H1 (cell line): ENCODE measurements around the gene OR8B12. TPM values are rescaled to one million over a fixed set of nuclear protein-coding genes. Genes with fewer than 3 reads are reported as not detected.

Experiments
- polyA plus RNA-seq, 7 experiments: library from polyadenylated mRNA; depleted of rRNA in 3 of 7; stranded (reverse) in 5 of 7; unstranded in 2 of 7; fragments of >200 nt in 5 of 7; fragments of 200-250 nt in 2 of 7; gene quantifications; 1 replicate in 5 of 7; 2 replicates in 1 of 7; 4 replicates in 1 of 7; pipeline versions ENCODE4 v1.2.1 to v1.2.3, GENCODE V29; 2011 to 2013; ENCODE audit warnings: missing spikeins in 2 of 7, mixed read lengths in 2 of 7
- small RNA-seq: library from polyadenylated mRNA; stranded (forward); fragments of <200 nt; extraction: miRNeasy Mini kit (QIAGEN cat#:217004); gene quantifications from one replicate; pipeline ENCODE3, GENCODE V24; 2013; ENCODE audit not compliant: insufficient read depth
- total RNA-seq: library from RNA; stranded (reverse); fragmentation: NEBNext Ultra II Directional; extraction: Animal tissue kit (Norgen Biotek cat#: 25700); gene quantifications from 2 replicates; pipeline ENCODE4 v1.2.1, GENCODE V29; 2021

Gene OR8B12
- total and polyA plus RNA-seq, 2 of the 8 experiments (the other 6 are each of a cell fraction or from before 2014, with no cell fraction given): not detected

Small RNA genes within 50 kb of the gene (small RNA-seq; reads per million reads assigned to genes)
- not detected for gene OR8A3P

Other genes starting within 250 kb of the OR8B12 start
- not detected in 2 replicates for gene OR8D1, start 229.7 kb downstream of the OR8B12 start, total RNA-seq
- not detected in 2 replicates for gene OR8D1, start 229.7 kb downstream of the OR8B12 start, polyA plus RNA-seq (2011; rRNA removed)
- not detected in 2 replicates for gene OR8D2, start 223.5 kb downstream of the OR8B12 start, total RNA-seq
- not detected in 2 replicates for gene OR8D2, start 223.5 kb downstream of the OR8B12 start, polyA plus RNA-seq (2011; rRNA removed)
- gene OR8B2, start 159.2 kb downstream of the OR8B12 start, total RNA-seq: not detected in 2 replicates
- gene OR8B2, start 159.2 kb downstream of the OR8B12 start, polyA plus RNA-seq (2011; rRNA removed): not detected in 2 replicates
- gene OR8B3, start 144.6 kb downstream of the OR8B12 start, total RNA-seq: not detected in 2 replicates
- not detected in 2 replicates for gene OR8B3, start 144.6 kb downstream of the OR8B12 start, polyA plus RNA-seq (2011; rRNA removed)
- gene OR8B4, start 118.8 kb downstream of the OR8B12 start, total RNA-seq: not detected in 2 replicates
- gene OR8B4, start 118.8 kb downstream of the OR8B12 start, polyA plus RNA-seq (2011; rRNA removed): not detected in 2 replicates
- gene OR8B8, start 98.0 kb downstream of the OR8B12 start, total RNA-seq: not detected in 2 replicates
- gene OR8B8, start 98.0 kb downstream of the OR8B12 start, polyA plus RNA-seq (2011; rRNA removed): not detected in 2 replicates
- gene OR8A1, start 26.3 kb upstream of the OR8B12 start, total RNA-seq: not detected in 2 replicates
- not detected in 2 replicates for gene OR8A1, start 26.3 kb upstream of the OR8B12 start, polyA plus RNA-seq (2011; rRNA removed)
- not detected in 2 replicates for gene PANX3, start 67.8 kb upstream of the OR8B12 start, total RNA-seq
- not detected in 2 replicates for gene PANX3, start 67.8 kb upstream of the OR8B12 start, polyA plus RNA-seq (2011; rRNA removed)
- gene TBRG1, start 79.2 kb upstream of the OR8B12 start, total RNA-seq: 22.7 and 26.7 TPM in 2 replicates
- gene TBRG1, start 79.2 kb upstream of the OR8B12 start, polyA plus RNA-seq (2011; rRNA removed): 13.6 and 16.3 TPM in 2 replicates
- gene SIAE, start 130.1 kb upstream of the OR8B12 start, total RNA-seq: 1.7 and 2.3 TPM in 2 replicates
- gene SIAE, start 130.1 kb upstream of the OR8B12 start, polyA plus RNA-seq (2011; rRNA removed): 1.9 and 3.7 TPM in 2 replicates
- 4.2 and 5.2 TPM in 2 replicates for gene SPA17, start 130.2 kb upstream of the OR8B12 start, total RNA-seq
- gene SPA17, start 130.2 kb upstream of the OR8B12 start, polyA plus RNA-seq (2011; rRNA removed): 1.8 and 3.7 TPM in 2 replicates
- gene NRGN, start 196.3 kb upstream of the OR8B12 start, total RNA-seq: 0.60 and 0.75 TPM in 2 replicates
- 1.0 and 1.5 TPM in 2 replicates for gene NRGN, start 196.3 kb upstream of the OR8B12 start, polyA plus RNA-seq (2011; rRNA removed)
- gene VSIG2, start 208.6 kb upstream of the OR8B12 start, total RNA-seq: not detected in 2 replicates
- 0.18 and 0.35 TPM in 2 replicates for gene VSIG2, start 208.6 kb upstream of the OR8B12 start, polyA plus RNA-seq (2011; rRNA removed)
- 0.17 TPM in 1 of 2 replicates, not detected in the other for gene ESAM, start 218.6 kb upstream of the OR8B12 start, total RNA-seq
- gene ESAM, start 218.6 kb upstream of the OR8B12 start, polyA plus RNA-seq (2011; rRNA removed): 0.09 and 0.19 TPM in 2 replicates